Stimulated activated CD8-positive, alpha-beta memory T cell treated with anti-CD3 and anti-CD28 coated beads, Interleukin-12 subunit alpha, Interleukin-12 subunit beta, amount 100 ng/mL, for 24 hours (primary cell): ENCODE data around the gene HK3.

Experiments
- DNase-seq: peaks from one replicate; pipeline ENCODE4 v3.0.0-alpha.2; 2020; ENCODE audit errors: extremely low read depth

HK3 gene

GRCh38 chr5:176850371-176851245 lies 48.5 kb downstream of the HK3 start:
- no peak for DNase-seq

GRCh38 chr5:176849611-176850227 lies 49.4 kb downstream of the HK3 start:
- no peak for DNase-seq

- no peak for DNase-seq
Measured at GRCh38 chr5:176848651-176849050, 50.5 kb downstream of the HK3 start.

- DNase-seq = no peak
Measured at GRCh38 chr5:176847726-176848290, 51.3 kb downstream of the HK3 start.

- no peak for DNase-seq
Measured at GRCh38 chr5:176847148-176847547, 52.0 kb downstream of the HK3 start.

- no peak for DNase-seq
Measured at GRCh38 chr5:176846335-176847140, 52.6 kb downstream of the HK3 start.

- no peak for DNase-seq
Measured at GRCh38 chr5:176845392-176845713, 53.8 kb downstream of the HK3 start.

- no peak for DNase-seq
Measured at GRCh38 chr5:176844706-176845391, 54.3 kb downstream of the HK3 start.

- no peak for DNase-seq
Measured at GRCh38 chr5:176844281-176844680, 54.9 kb downstream of the HK3 start.

- DNase-seq = no peak
Measured at GRCh38 chr5:176843673-176844072, 55.5 kb downstream of the HK3 start.

- DNase-seq = peak; percentile 42
Measured at GRCh38 chr5:176837707-176838115, 61.4 kb downstream of the HK3 start.

GRCh38 chr5:176836811-176837706 lies 62.1 kb downstream of the HK3 start:
- no peak for DNase-seq

- no peak for DNase-seq
Measured at GRCh38 chr5:176835918-176836317, 63.2 kb downstream of the HK3 start.

- no peak for DNase-seq
Measured at GRCh38 chr5:176833286-176833685, 65.9 kb downstream of the HK3 start.

GRCh38 chr5:176832162-176832561 lies 67.0 kb downstream of the HK3 start:
- DNase-seq = no peak

- no peak for DNase-seq
Measured at GRCh38 chr5:176831425-176831824, 67.7 kb downstream of the HK3 start.

GRCh38 chr5:176830995-176831423 lies 68.1 kb downstream of the HK3 start:
- DNase-seq = no peak
